Neural progenitor cell (in vitro differentiated cells): ENCODE data around the gene REG4. TPM values are rescaled to one million over a fixed set of nuclear protein-coding genes. Genes with fewer than 3 reads are reported as not detected.

Experiments
- DNase-seq: peaks from one replicate; pipeline ENCODE4 v3.0.0-alpha.2; 2016; ENCODE audit warnings: low spot score
- H2AFZ ChIP-seq: fragments of 200-600 bp; sonication (generic); replicated peaks from 2 replicates; pipeline ENCODE4 v1.6.1; 2016; ENCODE audit warnings: antibody characterized with exemption
- H3F3A ChIP-seq: fragments of 200-600 bp; sonication (generic); 2 replicates; pipeline ENCODE4 v1.6.1; 2016; ENCODE audit warnings: antibody characterized with exemption, low read depth
- H3K27ac ChIP-seq: fragments of 200-600 bp; sonication (generic); 2 replicates; pipeline ENCODE4 v1.5.1; 2016; ENCODE audit warnings: mild to moderate bottlenecking
- H3K27me3 ChIP-seq: fragments of 200-600 bp; sonication (generic); 2 replicates; pipeline ENCODE4 v1.6.1; 2016; ENCODE audit warnings: mild to moderate bottlenecking, moderate library complexity
- H3K36me3 ChIP-seq: fragments of 200-600 bp; sonication (generic); 2 replicates; pipeline ENCODE4 v1.5.1; 2016
- H3K4me1 ChIP-seq: fragments of 200-600 bp; sonication (generic); 2 replicates; pipeline ENCODE4 v1.6.1; 2016; ENCODE audit warnings: mixed run types
- H3K4me2 ChIP-seq: fragments of 200-600 bp; sonication (generic); 2 replicates; pipeline ENCODE4 v1.6.1; 2016
- H3K4me3 ChIP-seq: fragments of 200-600 bp; sonication (generic); 2 replicates; pipeline ENCODE4 v1.5.1; 2016
- H3K79me2 ChIP-seq: fragments of 200-600 bp; sonication (generic); 2 replicates; pipeline ENCODE4 v1.6.1; 2016; ENCODE audit warnings: low read depth
- H3K9ac ChIP-seq: fragments of 200-600 bp; sonication (generic); 2 replicates; pipeline ENCODE4 v1.6.1; 2016
- H3K9me3 ChIP-seq: fragments of 200-600 bp; sonication (generic); 2 replicates; pipeline ENCODE4 v1.5.1; 2016; ENCODE audit warnings: low read depth
- H4K20me1 ChIP-seq: fragments of 200-600 bp; sonication (generic); 2 replicates; pipeline ENCODE4 v1.6.1; 2016; ENCODE audit warnings: low read depth
- H3K27ac Mint-ChIP-seq: 3 replicates; pipeline ENCODE4 v1.8.0; 2021; ENCODE audit warnings: mixed read lengths
- H3K27me3 Mint-ChIP-seq: 2 replicates; pipeline ENCODE4 v1.8.0; 2022; ENCODE audit warnings: low read depth, mild to moderate bottlenecking, inconsistent platforms, moderate library complexity, mixed read lengths; ENCODE audit not compliant: insufficient read depth
- H3K36me3 Mint-ChIP-seq: 3 replicates; pipeline ENCODE4 v1.8.0; 2021; ENCODE audit warnings: mixed read lengths
- H3K4me1 Mint-ChIP-seq: 3 replicates; pipeline ENCODE4 v1.8.0; 2021; ENCODE audit warnings: mixed read lengths
- H3K4me3 Mint-ChIP-seq: 3 replicates; pipeline ENCODE4 v1.8.0; 2021; ENCODE audit warnings: mild to moderate bottlenecking, moderate library complexity, mixed read lengths
- H3K9me3 Mint-ChIP-seq: 3 replicates; pipeline ENCODE4 v1.8.0; 2020; ENCODE audit warnings: mixed read lengths
- EZH2 ChIP-seq: fragments of 200-600 bp; sonication (generic); IDR thresholded peaks from 2 replicates; pipeline ENCODE4 v1.6.1; 2017; ENCODE audit warnings: antibody characterized with exemption, mild to moderate bottlenecking, moderate library complexity
- EZH2phosphoT487 ChIP-seq: fragments of 200-600 bp; sonication (generic); IDR thresholded peaks from 2 replicates; pipeline ENCODE4 v1.6.1; 2017; ENCODE audit warnings: antibody characterized with exemption
- total RNA-seq: library from RNA; depleted of rRNA; stranded (reverse); fragments of >200 nt; gene quantifications from 2 replicates; pipeline ENCODE4 v1.2.3, GENCODE V29; 2015; ENCODE audit warnings: low replicate concordance
- TF ChIP-seq, protein P1 (sequence below): fragments of 200-600 bp; sonication (generic); IDR thresholded peaks from 2 replicates; pipeline ENCODE4 v1.5.1; 2017; ENCODE audit warnings: antibody characterized with exemption, mild to moderate bottlenecking

REG4 gene
- total RNA-seq, 1 donor from 2014 or later = not detected

DNA sequence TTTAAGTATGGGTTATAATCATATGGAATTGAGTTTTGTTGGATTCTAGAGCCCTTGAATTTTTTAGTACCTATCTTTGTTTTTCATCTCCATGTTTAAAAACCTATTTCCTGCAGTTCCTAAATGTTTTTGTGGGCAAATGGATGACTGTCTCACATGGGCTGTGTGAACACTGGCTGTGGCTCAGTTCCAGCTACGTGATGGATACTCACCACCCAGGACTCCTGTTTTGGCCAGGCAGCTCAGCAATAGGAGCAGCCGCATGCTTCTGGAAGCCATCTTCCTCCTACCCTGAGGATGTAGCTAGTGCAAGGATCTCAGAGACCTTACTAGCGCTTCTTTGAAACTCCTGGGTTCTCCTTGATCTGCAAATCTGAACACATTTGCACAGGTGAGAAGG, 2.8 kb downstream of the REG4 start:
- Histone ChIP-seq H3K4me2 (no peak overlapping the region), H3K4me1 (no peaks in the 10 kb centered on the region), H4K20me1 (no peaks in the 10 kb centered on the region), H3K36me3 (no peaks in the 10 kb centered on the region), H3K79me2 (no peaks in the 10 kb centered on the region), H3K27ac (no peak overlapping the region), H3K27me3 (no peaks in the 10 kb centered on the region), H2AFZ (peak overlapping the region; percentile 72), H3K9ac (no peak overlapping the region), H3K9me3 (no peaks in the 10 kb centered on the region), H3K4me3 (no peak overlapping the region), H3F3A (no peaks in the 10 kb centered on the region)
- TF ChIP-seq, protein P1, sequence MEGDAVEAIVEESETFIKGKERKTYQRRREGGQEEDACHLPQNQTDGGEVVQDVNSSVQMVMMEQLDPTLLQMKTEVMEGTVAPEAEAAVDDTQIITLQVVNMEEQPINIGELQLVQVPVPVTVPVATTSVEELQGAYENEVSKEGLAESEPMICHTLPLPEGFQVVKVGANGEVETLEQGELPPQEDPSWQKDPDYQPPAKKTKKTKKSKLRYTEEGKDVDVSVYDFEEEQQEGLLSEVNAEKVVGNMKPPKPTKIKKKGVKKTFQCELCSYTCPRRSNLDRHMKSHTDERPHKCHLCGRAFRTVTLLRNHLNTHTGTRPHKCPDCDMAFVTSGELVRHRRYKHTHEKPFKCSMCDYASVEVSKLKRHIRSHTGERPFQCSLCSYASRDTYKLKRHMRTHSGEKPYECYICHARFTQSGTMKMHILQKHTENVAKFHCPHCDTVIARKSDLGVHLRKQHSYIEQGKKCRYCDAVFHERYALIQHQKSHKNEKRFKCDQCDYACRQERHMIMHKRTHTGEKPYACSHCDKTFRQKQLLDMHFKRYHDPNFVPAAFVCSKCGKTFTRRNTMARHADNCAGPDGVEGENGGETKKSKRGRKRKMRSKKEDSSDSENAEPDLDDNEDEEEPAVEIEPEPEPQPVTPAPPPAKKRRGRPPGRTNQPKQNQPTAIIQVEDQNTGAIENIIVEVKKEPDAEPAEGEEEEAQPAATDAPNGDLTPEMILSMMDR = no peak
- H3K27me3 Mint-ChIP-seq = peaks cover 6% of the 10 kb centered on the region
- H3K36me3 Mint-ChIP-seq = no peaks in the 10 kb centered on the region
- H3K9me3 Mint-ChIP-seq = no peaks in the 10 kb centered on the region
- no peaks in the 10 kb centered on the region for H3K4me1 Mint-ChIP-seq
- no peak for DNase-seq
- H3K27ac Mint-ChIP-seq = no peak overlapping the region
- no peak overlapping the region for H3K4me3 Mint-ChIP-seq

DNA sequence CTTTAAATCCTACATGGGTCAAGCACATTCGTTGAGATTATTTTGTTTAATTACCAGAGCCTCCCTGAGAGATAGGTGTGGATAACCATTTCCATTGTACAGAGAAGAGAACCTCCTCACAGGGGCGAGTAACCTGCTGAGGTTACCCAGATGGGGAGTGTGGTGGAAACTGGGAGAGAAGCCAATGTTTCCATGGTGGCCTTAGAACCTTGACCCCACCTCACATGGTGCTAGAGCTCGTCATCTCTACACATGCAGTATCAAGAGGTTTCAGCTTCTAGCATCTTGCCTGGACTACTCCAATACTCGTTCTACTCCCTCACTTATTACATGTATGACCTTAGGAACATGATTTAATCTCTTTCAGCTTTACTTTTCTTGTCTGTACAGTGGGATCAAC, 4.8 kb downstream of the REG4 start:
- H4K20me1 ChIP-seq = no peaks in the 10 kb centered on the region
- Mint-ChIP-seq H3K9me3 (no peaks in the 10 kb centered on the region), H3K4me3 (no peak overlapping the region), H3K36me3 (no peaks in the 10 kb centered on the region), H3K27ac (no peak overlapping the region), H3K4me1 (peaks cover 3% of the 10 kb centered on the region), H3K27me3 (peaks cover 6% of the 10 kb centered on the region)
- H2AFZ ChIP-seq = no peak overlapping the region
- no peaks in the 10 kb centered on the region for H3K79me2 ChIP-seq
- DNase-seq = no peak
- no peaks in the 10 kb centered on the region for H3F3A ChIP-seq
- H3K4me3 ChIP-seq = no peak overlapping the region
- no peaks in the 10 kb centered on the region for H3K4me1 ChIP-seq
- no peak for TF ChIP-seq EZH2
- TF ChIP-seq, protein P1 = no peak
- TF ChIP-seq EZH2phosphoT487 = no peak
- H3K9me3 ChIP-seq = no peaks in the 10 kb centered on the region
- no peak overlapping the region for H3K9ac ChIP-seq
- no peaks in the 10 kb centered on the region for H3K27me3 ChIP-seq
- H3K27ac ChIP-seq = no peak overlapping the region
- no peaks in the 10 kb centered on the region for H3K36me3 ChIP-seq
- H3K4me2 ChIP-seq = no peak overlapping the region

DNA sequence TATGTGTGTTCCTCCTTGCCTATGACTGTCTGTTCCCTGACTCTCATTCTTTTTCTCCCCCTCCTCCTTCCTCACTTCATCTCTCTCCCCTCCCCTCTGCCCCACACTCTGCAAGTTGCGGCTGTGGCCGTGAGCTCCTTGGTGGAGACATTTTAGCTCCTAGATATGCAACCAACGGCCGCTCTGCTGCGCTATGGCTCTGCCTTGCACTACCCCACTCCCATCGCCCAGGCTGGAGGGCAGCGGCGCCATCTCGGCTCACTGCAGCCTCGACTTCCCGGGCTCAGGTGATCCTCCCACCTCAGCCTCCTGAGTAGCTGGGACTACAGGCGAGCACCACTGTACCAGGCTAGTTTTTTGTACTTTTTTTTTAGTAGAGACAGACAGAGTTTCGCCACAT, 5.5 kb downstream of the REG4 start:
- no peak for DNase-seq
- Histone ChIP-seq H3K4me2 (no peak overlapping the region), H3F3A (no peaks in the 10 kb centered on the region), H3K79me2 (no peaks in the 10 kb centered on the region), H3K36me3 (no peaks in the 10 kb centered on the region), H2AFZ (no peak overlapping the region), H3K4me3 (no peak overlapping the region), H3K9me3 (no peaks in the 10 kb centered on the region), H4K20me1 (no peaks in the 10 kb centered on the region), H3K27ac (no peak overlapping the region), H3K27me3 (no peaks in the 10 kb centered on the region), H3K9ac (no peak overlapping the region), H3K4me1 (no peaks in the 10 kb centered on the region)
- TF ChIP-seq, protein P1 = no peak
- TF ChIP-seq EZH2phosphoT487 (no peak), EZH2 (no peak)
- Mint-ChIP-seq H3K36me3 (no peaks in the 10 kb centered on the region), H3K27me3 (peaks cover 6% of the 10 kb centered on the region), H3K27ac (no peak overlapping the region), H3K4me1 (peaks cover 3% of the 10 kb centered on the region), H3K9me3 (no peaks in the 10 kb centered on the region), H3K4me3 (no peak overlapping the region)

DNA sequence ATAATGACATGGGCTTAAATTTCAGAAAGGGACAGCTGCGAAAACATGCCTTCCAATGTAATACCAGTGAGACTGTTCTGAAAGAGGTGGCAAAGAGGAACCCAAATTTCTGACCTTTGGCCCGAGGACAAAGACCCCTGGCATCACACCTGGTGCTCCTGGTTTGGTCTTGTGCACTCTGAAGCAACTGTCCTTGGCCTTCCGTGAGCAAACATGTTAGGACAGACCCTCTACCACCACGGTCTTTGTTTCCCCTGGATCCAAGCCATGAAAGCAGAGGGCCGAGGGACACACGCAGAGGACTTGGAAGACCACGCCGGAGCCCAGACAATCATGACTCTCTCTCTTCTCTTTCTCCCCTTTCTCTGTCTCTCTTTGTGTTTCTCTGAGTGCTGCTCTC, 6.0 kb downstream of the REG4 start:
- no peaks in the 10 kb centered on the region for H3K36me3 ChIP-seq
- peaks cover 6% of the 10 kb centered on the region for H3K27me3 Mint-ChIP-seq
- no peaks in the 10 kb centered on the region for H3K79me2 ChIP-seq
- H2AFZ ChIP-seq = no peak overlapping the region
- H4K20me1 ChIP-seq = no peaks in the 10 kb centered on the region
- TF ChIP-seq EZH2 = no peak
- TF ChIP-seq, protein P1 = no peak
- TF ChIP-seq EZH2phosphoT487 = no peak
- no peaks in the 10 kb centered on the region for H3K36me3 Mint-ChIP-seq
- H3K9ac ChIP-seq = no peak overlapping the region
- H3K27ac Mint-ChIP-seq = no peak overlapping the region
- no peaks in the 10 kb centered on the region for H3F3A ChIP-seq
- H3K4me2 ChIP-seq = no peak overlapping the region
- no peak overlapping the region for H3K27ac ChIP-seq
- no peak for DNase-seq
- H3K9me3 Mint-ChIP-seq = no peaks in the 10 kb centered on the region
- H3K9me3 ChIP-seq = no peaks in the 10 kb centered on the region
- H3K4me1 Mint-ChIP-seq = peaks cover 3% of the 10 kb centered on the region
- H3K4me3 Mint-ChIP-seq = no peak overlapping the region
- H3K4me3 ChIP-seq = no peak overlapping the region
- no peaks in the 10 kb centered on the region for H3K4me1 ChIP-seq
- H3K27me3 ChIP-seq = no peaks in the 10 kb centered on the region
